Thoracic aorta endothelial cell (primary cell): ENCODE data around the gene CRABP2. TPM values are rescaled to one million over a fixed set of nuclear protein-coding genes. Genes with fewer than 3 reads are reported as not detected.

Source experiments
- total RNA-seq: library from RNA; depleted of rRNA; stranded (reverse); fragments of >200 nt; gene quantifications from 2 replicates; pipeline ENCODE4 v1.2.3, GENCODE V29; 2012

The CRABP2 gene
- total RNA-seq: 0.72 and 1.2 TPM in 2 replicates

GRCh38 chr1:156705321-156705917 is at the start of gene CRABP2:
TSS of gene CRABP2 (minus strand) at chr1:156705583. CDS start at chr1:156705446, 137 bp downstream.

GRCh38 chr1:156751451-156751756 is 46.0 kb upstream of the CRABP2 start, which contains the start of gene HDGF:
TSS of gene HDGF (minus strand) at chr1:156751675. CDS start at chr1:156751429, 246 bp downstream.

GRCh38 chr1:156740741-156741480 is 35.5 kb upstream of the CRABP2 start, which contains the start of gene MRPL24:
TSS of gene MRPL24 (minus strand) at chr1:156741088. CDS start at chr1:156738704, 2,384 bp downstream.

DNA sequence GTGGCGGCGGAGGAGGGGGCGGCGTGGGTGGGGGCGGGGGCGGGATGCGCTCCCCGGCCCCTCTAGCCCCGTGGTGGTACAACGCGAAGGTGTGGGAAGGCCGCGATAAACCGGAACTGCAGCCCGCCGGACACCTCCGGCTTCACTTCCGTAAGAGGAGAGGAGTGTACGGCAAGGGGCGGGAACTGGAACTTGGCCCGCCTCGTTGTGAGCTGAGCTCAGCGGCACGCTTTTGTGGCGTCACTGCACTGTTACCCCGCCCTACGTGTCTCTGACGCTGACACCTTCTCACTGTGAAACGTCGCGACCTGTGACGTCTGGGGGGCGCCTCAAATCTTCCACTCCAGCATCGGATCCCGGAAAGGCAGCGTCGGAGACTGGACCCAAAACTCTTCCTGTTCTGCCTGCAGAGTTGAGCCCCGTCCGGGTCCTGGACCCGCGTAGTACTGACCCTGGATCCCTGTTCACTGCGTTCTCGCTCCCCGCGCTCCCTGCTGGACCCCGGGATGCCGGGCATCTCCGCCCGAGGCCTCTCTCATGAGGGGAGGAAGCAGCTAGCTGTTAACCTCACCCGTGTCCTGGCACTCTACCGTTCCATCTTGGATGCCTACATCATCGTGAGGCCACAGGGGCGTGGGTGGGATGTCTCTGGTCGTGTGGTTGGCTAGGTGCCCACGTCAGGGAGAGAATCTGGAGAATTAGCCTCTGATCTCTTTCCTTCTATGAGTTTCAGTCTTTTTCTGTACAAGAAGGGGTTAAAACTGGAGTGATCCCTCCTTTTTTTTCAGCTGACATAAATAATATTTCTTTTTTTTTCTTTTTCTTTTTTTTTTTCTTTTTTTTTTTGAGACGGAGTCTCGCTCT is 23.4 kb upstream of the CRABP2 start, which contains the start of gene ISG20L2:
TSS of gene ISG20L2 (minus strand) at position 168 of the 864 bp plus-strand sequence. CDS start 1,114 bp downstream, outside the sequence.

DNA sequence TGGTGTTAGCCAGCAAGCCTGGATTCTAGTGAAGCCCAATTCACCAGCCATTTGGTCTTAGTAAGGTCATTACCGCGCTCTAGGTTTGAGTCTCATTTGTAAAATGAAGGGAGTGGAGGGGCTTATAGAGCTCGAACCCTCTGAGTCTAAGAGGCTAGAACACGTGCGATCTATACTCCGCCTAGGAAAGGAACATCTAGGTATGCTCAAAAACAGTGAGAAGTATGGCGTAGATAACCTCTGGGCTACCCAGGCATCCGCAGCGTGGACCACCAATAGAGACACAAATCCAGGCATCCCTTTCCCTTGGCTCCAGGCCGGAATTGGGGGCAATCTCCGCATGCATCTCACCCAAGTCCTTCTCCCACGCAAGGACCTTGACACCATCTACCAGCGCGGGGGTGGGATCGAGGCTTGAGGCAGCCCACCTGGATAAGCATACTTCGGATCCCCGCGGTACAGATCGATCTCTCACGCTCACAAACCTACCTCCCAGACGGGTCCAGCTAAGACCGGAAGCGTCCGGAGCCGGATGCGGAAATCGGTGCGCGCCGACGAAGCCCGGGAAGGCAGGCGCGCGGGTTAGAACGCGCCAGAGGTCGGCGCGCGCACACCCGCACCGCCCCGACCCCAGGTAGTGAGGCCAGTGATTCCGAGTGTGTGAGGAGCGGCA is 22.7 kb upstream of the CRABP2 start, which contains the start of gene METTL25B:
TSS of gene METTL25B (plus strand) at position 544 of the 673 bp plus-strand sequence. CDS start 636 bp downstream, outside the sequence.

DNA sequence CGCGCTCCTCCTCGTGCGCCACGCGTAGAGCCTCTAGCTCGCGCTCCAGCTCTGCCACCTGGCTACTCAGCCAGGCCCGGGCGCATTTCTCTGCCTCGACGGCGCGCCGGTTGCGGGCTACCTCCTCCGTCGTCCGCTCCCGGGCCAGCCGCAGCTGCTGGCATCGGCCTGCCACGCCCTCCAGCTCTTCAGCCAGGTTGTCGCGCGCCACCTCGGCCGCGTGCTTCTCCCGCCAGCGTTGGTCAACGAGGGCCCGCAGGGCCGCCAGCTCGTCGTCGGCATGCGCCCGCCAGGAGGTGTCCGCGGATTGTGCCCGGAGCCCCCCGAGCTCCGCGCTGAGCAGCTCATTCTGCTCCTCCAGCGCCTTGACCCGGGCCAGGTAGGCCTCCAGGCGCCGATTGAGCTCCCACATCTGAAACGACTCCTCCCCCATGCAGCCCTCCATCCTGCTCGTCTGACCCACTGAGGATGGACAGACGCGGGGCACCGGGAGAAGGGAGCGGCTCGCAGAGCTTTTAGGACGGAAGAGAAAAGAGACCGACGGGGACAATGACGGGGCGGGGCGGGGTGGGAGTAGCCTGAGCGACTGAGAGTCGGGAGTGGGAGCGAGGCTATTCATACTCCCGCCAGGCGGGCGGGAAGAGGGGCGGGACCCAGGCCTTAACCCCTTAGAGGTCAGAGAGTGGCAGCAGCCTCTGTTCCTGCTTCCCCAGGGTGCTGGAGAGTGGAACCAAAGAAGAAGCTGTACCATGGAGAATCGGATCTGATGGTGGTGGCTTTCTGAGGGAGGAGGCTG is 28.4 kb downstream of the CRABP2 start, which contains the start of gene NES:
TSS of gene NES (minus strand) at position 588 of the 796 bp plus-strand sequence. CDS start at position 445, 143 bp downstream.

Other genes with a start within 250 kb of the CRABP2 start
- gene MEF2D, start 204.8 kb downstream of the CRABP2 start, total RNA-seq: 10.6 and 18.1 TPM in 2 replicates
- 32.6 and 51.6 TPM in 2 replicates for gene IQGAP3, start 133.0 kb downstream of the CRABP2 start, total RNA-seq
- gene TTC24, start 125.9 kb downstream of the CRABP2 start, total RNA-seq: not detected in 2 replicates
- gene NAXE, start 113.8 kb downstream of the CRABP2 start, total RNA-seq: 69.1 and 79.3 TPM in 2 replicates
- gene GPATCH4, start 104.1 kb downstream of the CRABP2 start, total RNA-seq: 26.1 and 30.9 TPM in 2 replicates
- not detected in 2 replicates for gene HAPLN2, start 86.2 kb downstream of the CRABP2 start, total RNA-seq
- not detected in 2 replicates for gene BCAN, start 63.5 kb downstream of the CRABP2 start, total RNA-seq
- 240 and 287 TPM in 2 replicates for gene NES, start 28.2 kb downstream of the CRABP2 start, total RNA-seq
- gene METTL25B, start 22.9 kb upstream of the CRABP2 start, total RNA-seq: 10.0 and 13.0 TPM in 2 replicates
- 28.3 and 30.5 TPM in 2 replicates for gene ISG20L2, start 23.2 kb upstream of the CRABP2 start, total RNA-seq
- 42.4 and 46.3 TPM in 2 replicates for gene MRPL24, start 35.5 kb upstream of the CRABP2 start, total RNA-seq
- 227 and 275 TPM in 2 replicates for gene HDGF, start 46.1 kb upstream of the CRABP2 start, total RNA-seq
- 29.5 and 31.9 TPM in 2 replicates for gene PRCC, start 62.0 kb upstream of the CRABP2 start, total RNA-seq
- gene SH2D2A, start 111.3 kb upstream of the CRABP2 start, total RNA-seq: 0.27 and 0.65 TPM in 2 replicates
- not detected in 2 replicates for gene INSRR, start 153.5 kb upstream of the CRABP2 start, total RNA-seq
- gene NTRK1, start 155.3 kb upstream of the CRABP2 start, total RNA-seq: not detected in 2 replicates
- 45.9 and 50.5 TPM in 2 replicates for gene PEAR1, start 188.1 kb upstream of the CRABP2 start, total RNA-seq
- 0.27 and 0.36 TPM in 2 replicates for gene LRRC71, start 215.0 kb upstream of the CRABP2 start, total RNA-seq